Loucy (cell line): ENCODE results near the gene ABCB9.

Experiments used
- H2AFZ ChIP-seq: fragments of 200-600 bp; sonication (generic); 2 replicates; pipeline ENCODE4 v1.6.0; 2016; ENCODE audit warnings: antibody characterized with exemption, mild to moderate bottlenecking, low read length, moderate library complexity
- H3F3A ChIP-seq: fragments of 200-600 bp; 2 replicates; pipeline ENCODE4 v1.6.0; 2016; ENCODE audit warnings: antibody characterized with exemption, low read depth, mild to moderate bottlenecking
- H3K27me3 ChIP-seq: fragments of 200-600 bp; sonication (generic); 2 replicates; pipeline ENCODE4 v1.6.1; 2014; ENCODE audit warnings: low read length, mild to moderate bottlenecking; ENCODE audit not compliant: insufficient read depth, poor library complexity, severe bottlenecking
- H3K36me3 ChIP-seq: fragments of 200-600 bp; sonication (generic); 2 replicates; pipeline ENCODE4 v1.6.1; 2016; ENCODE audit warnings: low read length; ENCODE audit not compliant: insufficient read depth
- H3K4me1 ChIP-seq: fragments of 200-600 bp; sonication (generic); 2 replicates; pipeline ENCODE4 v1.5.1; 2014; ENCODE audit warnings: low read length, mild to moderate bottlenecking; ENCODE audit not compliant: insufficient read depth, poor library complexity, severe bottlenecking
- H3K4me2 ChIP-seq: fragments of 200-600 bp; sonication (generic); 2 replicates; pipeline ENCODE4 v1.6.0; 2014; ENCODE audit warnings: antibody characterized with exemption, low read length, low read depth, mild to moderate bottlenecking; ENCODE audit not compliant: poor library complexity, severe bottlenecking
- H3K4me3 ChIP-seq: fragments of 200-600 bp; sonication (generic); 2 replicates; pipeline ENCODE4 v1.5.1; 2014; ENCODE audit warnings: low read length, mild to moderate bottlenecking, mixed read lengths; ENCODE audit not compliant: poor library complexity, severe bottlenecking
- H3K79me2 ChIP-seq: fragments of 200-600 bp; sonication (generic); 2 replicates; pipeline ENCODE4 v1.6.1; 2014; ENCODE audit warnings: low read length; ENCODE audit not compliant: insufficient read depth
- H3K9ac ChIP-seq: fragments of 200-600 bp; sonication (generic); 2 replicates; pipeline ENCODE4 v1.6.0; 2014; ENCODE audit warnings: mild to moderate bottlenecking, low read depth, low read length, moderate library complexity; ENCODE audit not compliant: poor library complexity, severe bottlenecking
- H3K9me2 ChIP-seq: fragments of 200-600 bp; sonication (generic); replicated peaks from 2 replicates; pipeline ENCODE4 v1.6.1; 2016; ENCODE audit warnings: low read depth, low read length, mixed read lengths
- H3K9me3 ChIP-seq: fragments of 200-600 bp; sonication (generic); 2 replicates; pipeline ENCODE4 v1.6.1; 2014; ENCODE audit warnings: mild to moderate bottlenecking, antibody characterized with exemption, low read length, low read depth; ENCODE audit not compliant: insufficient read depth
- H4K20me1 ChIP-seq: fragments of 200-600 bp; sonication (generic); 2 replicates; pipeline ENCODE4 v1.6.0; 2014; ENCODE audit warnings: antibody characterized with exemption, low read length, mild to moderate bottlenecking; ENCODE audit not compliant: insufficient read depth, poor library complexity, severe bottlenecking
- EZH2phosphoT487 ChIP-seq: fragments of 200-600 bp; IDR thresholded peaks from 2 replicates; pipeline ENCODE4 v1.6.1; 2018; ENCODE audit warnings: antibody characterized with exemption, mild to moderate bottlenecking, moderate library complexity, borderline replicate concordance
- TF ChIP-seq, protein P1 (sequence below): fragments of 200-600 bp; sonication (generic); conservative IDR thresholded peaks from 2 replicates; pipeline ENCODE4 v1.5.1; 2014; ENCODE audit warnings: mild to moderate bottlenecking, antibody characterized with exemption, low read length

Gene ABCB9

DNA sequence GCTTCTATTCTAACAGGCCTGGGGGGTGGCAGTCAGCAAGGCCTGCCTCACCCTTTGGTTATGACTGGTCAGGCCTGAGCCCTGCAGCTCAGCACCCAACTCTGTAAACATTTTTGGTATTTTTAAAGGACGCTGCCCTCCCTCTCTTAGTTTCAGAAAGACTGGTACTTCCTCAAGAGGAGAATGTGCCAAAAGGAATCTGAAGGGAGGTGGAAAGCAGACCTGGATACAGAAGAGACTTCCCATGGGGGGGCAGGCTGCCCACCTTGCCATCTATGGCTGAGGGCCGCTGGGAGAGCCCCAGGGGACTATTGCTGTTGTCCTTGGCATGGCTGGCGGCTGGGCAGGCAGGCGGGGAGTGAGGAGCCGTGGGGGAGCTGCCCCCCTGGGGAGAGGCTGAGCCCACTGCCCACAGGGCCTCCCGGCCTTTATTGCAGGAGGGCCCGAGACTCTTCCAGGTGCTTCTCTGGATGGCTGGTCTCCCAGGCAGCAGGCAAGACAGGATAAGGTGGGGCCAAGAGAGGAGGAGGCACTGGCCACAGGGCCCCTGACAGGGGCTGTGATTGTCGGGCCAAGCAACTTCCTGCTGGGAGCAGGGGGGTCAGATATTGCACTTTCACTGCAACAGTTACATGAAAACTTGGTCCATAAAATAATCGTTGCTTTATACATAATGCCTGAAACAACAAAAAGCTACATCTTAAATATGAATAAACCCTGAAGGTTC, 17.7 kb upstream of the ABCB9 start:
- Histone ChIP-seq H3K4me2 (peak overlapping the region; percentile 99), H3K4me1 (peaks cover 26% of the 10 kb centered on the region), H2AFZ (no peak overlapping the region), H3F3A (no peaks in the 10 kb centered on the region), H3K36me3 (0 out of 2 replicates have a peak, but pooled peaks cover 5% of the 10 kb centered on the region), H3K79me2 (peaks cover 43% of the 10 kb centered on the region), H3K4me3 (no peak overlapping the region), H3K9ac (no peak overlapping the region), H4K20me1 (peaks cover 29% of the 10 kb centered on the region), H3K9me2 (no peaks in the 10 kb centered on the region), H3K9me3 (no peaks in the 10 kb centered on the region), H3K27me3 (no peaks in the 10 kb centered on the region)
- no peak for TF ChIP-seq EZH2phosphoT487
- TF ChIP-seq, protein P1, sequence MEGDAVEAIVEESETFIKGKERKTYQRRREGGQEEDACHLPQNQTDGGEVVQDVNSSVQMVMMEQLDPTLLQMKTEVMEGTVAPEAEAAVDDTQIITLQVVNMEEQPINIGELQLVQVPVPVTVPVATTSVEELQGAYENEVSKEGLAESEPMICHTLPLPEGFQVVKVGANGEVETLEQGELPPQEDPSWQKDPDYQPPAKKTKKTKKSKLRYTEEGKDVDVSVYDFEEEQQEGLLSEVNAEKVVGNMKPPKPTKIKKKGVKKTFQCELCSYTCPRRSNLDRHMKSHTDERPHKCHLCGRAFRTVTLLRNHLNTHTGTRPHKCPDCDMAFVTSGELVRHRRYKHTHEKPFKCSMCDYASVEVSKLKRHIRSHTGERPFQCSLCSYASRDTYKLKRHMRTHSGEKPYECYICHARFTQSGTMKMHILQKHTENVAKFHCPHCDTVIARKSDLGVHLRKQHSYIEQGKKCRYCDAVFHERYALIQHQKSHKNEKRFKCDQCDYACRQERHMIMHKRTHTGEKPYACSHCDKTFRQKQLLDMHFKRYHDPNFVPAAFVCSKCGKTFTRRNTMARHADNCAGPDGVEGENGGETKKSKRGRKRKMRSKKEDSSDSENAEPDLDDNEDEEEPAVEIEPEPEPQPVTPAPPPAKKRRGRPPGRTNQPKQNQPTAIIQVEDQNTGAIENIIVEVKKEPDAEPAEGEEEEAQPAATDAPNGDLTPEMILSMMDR: no peak

DNA sequence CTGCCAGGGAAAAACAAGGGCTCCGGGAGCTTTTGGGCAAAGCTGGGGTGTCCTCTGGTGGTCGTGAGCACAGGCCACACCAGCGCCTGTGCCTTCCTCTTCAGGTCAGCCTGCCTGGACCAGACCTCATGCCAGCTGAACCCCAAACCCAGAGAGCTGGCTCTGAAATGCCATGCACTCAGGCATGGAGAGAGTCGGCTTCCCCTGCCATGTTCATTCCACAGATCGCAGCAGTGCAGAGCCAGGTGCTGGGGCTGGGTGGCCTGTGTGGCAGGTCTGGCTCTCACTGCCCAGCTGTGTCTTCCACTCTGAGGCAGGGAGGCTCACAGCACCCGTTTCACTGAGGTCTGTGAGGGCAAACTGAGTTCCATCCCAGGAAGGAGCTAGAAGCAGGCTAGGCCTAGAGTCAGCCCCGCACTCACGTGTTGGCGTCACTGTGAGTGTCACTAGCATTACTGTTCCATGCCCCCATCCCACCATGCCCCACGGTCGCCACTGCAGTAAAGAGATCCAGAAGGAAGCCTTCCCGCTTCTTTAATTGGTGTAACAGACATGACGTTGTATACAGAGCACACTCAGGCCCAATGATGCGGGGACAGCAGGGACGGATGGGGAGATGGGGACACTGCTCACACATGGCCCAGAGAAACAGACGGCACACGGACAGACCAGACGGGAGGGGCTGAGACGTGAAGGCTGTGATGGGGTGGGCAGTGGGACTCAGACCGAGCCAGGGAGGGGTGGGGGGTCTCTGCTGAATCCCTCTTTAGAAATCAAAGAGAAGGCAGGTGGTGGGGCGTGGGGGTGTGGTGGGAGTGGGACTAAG, 16.9 kb upstream of the ABCB9 start:
- H3K27me3 ChIP-seq: no peaks in the 10 kb centered on the region
- H3K79me2 ChIP-seq: peaks cover 51% of the 10 kb centered on the region
- no peaks in the 10 kb centered on the region for H3F3A ChIP-seq
- peaks cover 26% of the 10 kb centered on the region for H3K4me1 ChIP-seq
- H3K9me3 ChIP-seq: no peaks in the 10 kb centered on the region
- peak overlapping the region; percentile 94 for H3K4me3 ChIP-seq
- TF ChIP-seq, protein P1: no peak
- TF ChIP-seq EZH2phosphoT487: no peak
- peak overlapping the region; percentile 90 for H3K9ac ChIP-seq
- H3K36me3 ChIP-seq: 0 out of 2 replicates have a peak, but pooled peaks cover 5% of the 10 kb centered on the region
- H3K9me2 ChIP-seq: no peaks in the 10 kb centered on the region
- no peak overlapping the region for H2AFZ ChIP-seq
- peaks cover 29% of the 10 kb centered on the region for H4K20me1 ChIP-seq
- H3K4me2 ChIP-seq: peak overlapping the region; percentile 99

DNA sequence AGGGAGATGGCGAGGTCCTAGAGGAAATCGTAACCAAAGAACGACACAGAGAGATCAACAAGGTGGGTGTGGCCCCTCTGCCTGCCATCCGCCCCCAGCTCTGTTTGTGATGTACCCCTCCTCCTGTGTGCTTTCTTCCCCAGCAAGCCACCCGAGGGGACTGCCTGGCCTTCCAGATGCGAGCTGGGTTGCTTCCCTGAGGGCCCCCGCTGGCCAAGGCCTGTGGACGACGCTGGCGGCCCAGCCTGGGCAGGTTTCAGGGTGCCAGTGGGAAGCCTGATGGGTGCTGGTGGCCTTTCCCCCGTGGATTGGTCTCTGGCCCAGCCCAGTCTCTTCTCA, 16.2 kb upstream of the ABCB9 start:
- H3K4me3 ChIP-seq: peak overlapping the region; percentile 94
- H3K79me2 ChIP-seq: peaks cover 58% of the 10 kb centered on the region
- H3F3A ChIP-seq: no peaks in the 10 kb centered on the region
- no peak for TF ChIP-seq EZH2phosphoT487
- TF ChIP-seq, protein P1: no peak
- peaks cover 29% of the 10 kb centered on the region for H4K20me1 ChIP-seq
- 0 out of 2 replicates have a peak, but pooled peaks cover 5% of the 10 kb centered on the region for H3K36me3 ChIP-seq
- no peaks in the 10 kb centered on the region for H3K9me3 ChIP-seq
- H3K9me2 ChIP-seq: no peaks in the 10 kb centered on the region
- H3K4me1 ChIP-seq: peaks cover 26% of the 10 kb centered on the region
- H2AFZ ChIP-seq: no peak overlapping the region
- peak overlapping the region; percentile 99 for H3K4me2 ChIP-seq
- H3K9ac ChIP-seq: peak overlapping the region; percentile 90
- H3K27me3 ChIP-seq: no peaks in the 10 kb centered on the region
